Endometrium (tissue), 2 donors: ENCODE results near the gene PEAK1.
"Not testable (repeated sequence)": the region's sequence is repeated elsewhere in the genome, so short reads cannot be mapped to it uniquely, and the experiment has no call there.

ENCODE experiments used
- FAIRE-seq: peaks from 2 replicates; lab custom pipeline; 2012; peaks lifted over from hg19 to GRCh38; lab: Jason Lieb, UNC
- donor health status: control.
- donor health status: control.

The PEAK1 gene

GRCh38 chr15:77305953-77306352, 114.0 kb downstream of the PEAK1 start:
- FAIRE-seq, result no peak

GRCh38 chr15:77296773-77297337, 123.0 kb downstream of the PEAK1 start:
- FAIRE-seq, result no peak

- FAIRE-seq, result no peak
Measured at GRCh38 chr15:77295446-77295845, 124.5 kb downstream of the PEAK1 start.

GRCh38 chr15:77292969-77293558, 126.8 kb downstream of the PEAK1 start:
- FAIRE-seq, result no peak

GRCh38 chr15:77291107-77291506, 128.8 kb downstream of the PEAK1 start:
- FAIRE-seq, result no peak

GRCh38 chr15:77287385-77287784, 132.5 kb downstream of the PEAK1 start:
- no peak for FAIRE-seq

- FAIRE-seq, result no peak
Measured at GRCh38 chr15:77285057-77285997, 134.6 kb downstream of the PEAK1 start.

- FAIRE-seq, result peak; percentile 96
Measured at GRCh38 chr15:77282333-77282732, 137.6 kb downstream of the PEAK1 start.

GRCh38 chr15:77276943-77277342, 143.0 kb downstream of the PEAK1 start:
- no peak for FAIRE-seq

GRCh38 chr15:77276096-77276495, 143.8 kb downstream of the PEAK1 start:
- FAIRE-seq, result no peak

- not testable (repeated sequence) for FAIRE-seq
Measured at GRCh38 chr15:77273136-77273535, 146.8 kb downstream of the PEAK1 start.

- no peak for FAIRE-seq
Measured at GRCh38 chr15:77266708-77267386, 153.1 kb downstream of the PEAK1 start.

GRCh38 chr15:77255385-77255784, 164.5 kb downstream of the PEAK1 start:
- no peak for FAIRE-seq

GRCh38 chr15:77251662-77252061, 168.2 kb downstream of the PEAK1 start:
- no peak for FAIRE-seq

- no peak for FAIRE-seq
Measured at GRCh38 chr15:77247116-77247515, 172.8 kb downstream of the PEAK1 start.

GRCh38 chr15:77243716-77244401, 176.0 kb downstream of the PEAK1 start:
- FAIRE-seq, result no peak

- FAIRE-seq, result no peak
Measured at GRCh38 chr15:77243135-77243534, 176.8 kb downstream of the PEAK1 start.

GRCh38 chr15:77239882-77240608, 179.9 kb downstream of the PEAK1 start:
- no peak for FAIRE-seq

- FAIRE-seq, result no peak
Measured at GRCh38 chr15:77235566-77235965, 184.3 kb downstream of the PEAK1 start.

GRCh38 chr15:77228828-77229227, 191.1 kb downstream of the PEAK1 start:
- FAIRE-seq, result no peak

GRCh38 chr15:77226652-77227051, 193.3 kb downstream of the PEAK1 start:
- no peak for FAIRE-seq
